CD4-positive, alpha-beta T cell treated with Interleukin-17A for 4 hours (primary cell): ENCODE results near the gene GMPR2.
"Not testable (repeated sequence)": the region's sequence is repeated elsewhere in the genome, so short reads cannot be mapped to it uniquely, and the experiment has no call there.

Experiments used
- DNase-seq: peaks from one replicate; pipeline ENCODE4 v3.0.0-alpha.2; 2020; ENCODE audit warnings: mixed read lengths

GMPR2 gene

DNA sequence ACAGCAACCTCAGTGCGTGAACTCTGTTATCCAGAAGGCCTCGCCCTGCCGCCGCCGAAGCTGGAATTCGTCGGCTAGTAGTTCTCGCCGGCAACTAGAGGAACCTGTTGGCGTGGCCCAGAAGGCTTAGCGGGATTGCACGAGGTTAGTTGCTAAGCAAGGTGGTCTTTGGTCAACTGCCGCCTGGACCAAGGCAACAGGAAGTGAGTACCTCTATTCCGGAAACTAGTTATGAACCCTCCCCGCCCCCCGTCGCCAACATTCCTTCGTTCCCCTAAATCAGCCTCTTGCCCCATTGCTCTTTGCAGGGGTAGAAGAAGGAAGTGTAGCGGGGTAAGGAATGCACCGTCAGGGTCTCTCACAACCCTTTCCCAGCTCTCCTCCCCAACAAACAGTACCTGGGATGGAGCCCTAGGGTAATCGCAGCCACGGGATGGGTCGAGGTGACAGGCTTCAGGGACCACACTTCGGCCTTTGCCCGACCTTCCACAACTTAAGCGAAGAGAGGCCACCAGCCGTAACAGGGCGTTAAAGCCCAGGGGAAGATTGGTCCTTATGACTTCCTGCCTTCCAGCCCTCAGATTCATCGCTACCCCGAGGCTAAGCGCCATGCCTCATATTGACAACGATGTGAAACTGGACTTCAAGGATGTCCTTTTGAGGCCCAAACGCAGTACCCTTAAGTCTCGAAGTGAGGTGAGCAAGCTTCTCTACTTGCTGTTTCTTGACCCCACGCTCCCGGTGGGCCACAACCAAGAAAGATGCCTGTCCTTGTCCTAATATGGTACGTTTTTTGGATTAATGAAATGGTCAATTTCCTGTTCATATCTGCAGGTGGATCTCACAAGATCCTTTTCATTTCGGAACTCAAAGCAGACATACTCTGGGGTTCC lies at the start of gene GMPR2:
Gene GMPR2, plus strand, starts transcription at position 285 of the 893 bp plus-strand sequence. Its CDS starts 325 bp downstream, at position 610.
- peak; percentile 30 for DNase-seq

GRCh38 chr14:24183014-24183481 lies 49.7 kb upstream of the GMPR2 start:
- no peak for DNase-seq

- no peak for DNase-seq
Measured at GRCh38 chr14:24184104-24184970, 48.4 kb upstream of the GMPR2 start.

DNA sequence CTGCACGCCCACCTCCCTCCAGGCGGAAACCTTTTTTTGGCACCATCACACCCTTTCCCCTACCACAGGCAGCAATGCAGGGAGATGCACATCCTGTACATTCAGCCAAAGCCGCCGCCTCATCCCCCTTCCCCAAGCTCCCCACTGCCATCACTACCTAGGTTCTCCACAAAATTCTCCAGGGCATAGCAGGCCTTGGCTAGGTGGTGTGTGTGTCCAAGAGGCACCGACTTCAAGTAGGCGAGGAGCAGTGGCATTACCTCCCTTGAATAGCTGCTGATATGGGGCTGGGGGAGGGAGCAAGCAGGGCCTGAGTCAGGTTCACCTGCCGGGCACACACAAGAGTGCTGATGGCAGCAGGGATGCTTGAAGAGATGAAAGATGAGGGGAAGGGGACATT lies 47.7 kb upstream of the GMPR2 start:
- no peak for DNase-seq

DNA sequence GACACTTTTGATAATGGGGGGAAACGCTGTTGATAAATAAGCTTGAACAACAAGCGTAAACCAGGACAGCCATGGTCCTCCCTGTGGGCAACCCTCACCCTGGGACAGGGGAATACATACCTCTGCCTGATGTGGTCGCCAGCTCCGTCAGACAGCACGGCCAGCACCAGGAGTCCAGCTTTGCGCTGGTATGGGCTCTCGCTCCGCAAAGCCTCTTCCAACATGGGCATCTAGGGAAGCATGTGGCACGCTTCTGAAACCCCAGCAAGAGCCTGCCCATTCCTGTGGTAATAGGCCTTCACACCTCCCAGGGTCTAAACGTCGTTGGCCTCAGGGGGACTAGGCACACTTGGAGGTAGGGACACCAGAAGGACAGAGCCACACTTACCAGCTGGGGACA lies 47.0 kb upstream of the GMPR2 start:
- DNase-seq, result no peak

GRCh38 chr14:24186831-24187538 lies 45.7 kb upstream of the GMPR2 start:
- no peak for DNase-seq

DNA sequence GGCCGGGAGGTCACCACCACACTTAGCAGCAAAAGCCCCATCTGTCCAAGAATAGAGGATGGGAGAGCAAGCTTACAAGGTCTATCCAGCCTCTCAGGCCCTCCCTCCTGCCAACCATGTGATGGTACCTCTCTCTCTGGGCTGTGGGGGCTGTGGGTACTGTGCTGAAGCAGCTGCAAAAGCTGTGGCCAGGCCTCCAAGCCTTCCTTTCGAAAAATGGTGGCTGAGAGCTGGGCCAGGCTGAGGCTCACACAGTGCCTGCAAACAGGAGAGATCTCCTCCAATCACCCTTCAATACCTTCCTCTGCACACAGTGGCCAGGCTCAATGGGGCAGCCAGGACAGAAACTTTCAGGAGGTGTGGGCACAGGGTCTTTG lies 45.2 kb upstream of the GMPR2 start:
- no peak for DNase-seq

- DNase-seq, result peak; percentile 96
Measured at GRCh38 chr14:24188251-24189058, 44.3 kb upstream of the GMPR2 start, which contains the start of gene IPO4. IPO4 (minus strand) TSS chr14:24188816; CDS start chr14:24188787, 29 bp downstream.

- DNase-seq, result no peak
Measured at GRCh38 chr14:24189059-24189375, 43.7 kb upstream of the GMPR2 start.

DNA sequence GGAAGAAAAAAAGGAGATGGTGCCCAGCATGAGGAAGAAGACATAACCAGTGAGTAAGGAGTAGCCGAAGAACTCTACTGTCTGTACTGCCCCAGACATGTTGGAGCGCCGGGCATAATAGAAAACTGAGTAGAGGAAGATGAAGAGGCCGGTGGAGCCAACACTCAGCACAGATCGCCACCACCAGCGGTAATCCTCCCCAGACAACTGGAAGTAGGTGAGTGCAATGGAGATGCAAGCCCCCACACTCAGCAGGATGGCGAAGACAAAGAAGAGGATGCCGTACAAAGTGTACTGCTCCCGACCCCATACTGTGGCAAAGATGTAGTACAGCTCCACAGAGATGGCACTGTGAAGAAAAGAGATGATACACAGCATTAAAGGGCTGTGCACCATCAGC lies 43.3 kb upstream of the GMPR2 start:
- no peak for DNase-seq

DNA sequence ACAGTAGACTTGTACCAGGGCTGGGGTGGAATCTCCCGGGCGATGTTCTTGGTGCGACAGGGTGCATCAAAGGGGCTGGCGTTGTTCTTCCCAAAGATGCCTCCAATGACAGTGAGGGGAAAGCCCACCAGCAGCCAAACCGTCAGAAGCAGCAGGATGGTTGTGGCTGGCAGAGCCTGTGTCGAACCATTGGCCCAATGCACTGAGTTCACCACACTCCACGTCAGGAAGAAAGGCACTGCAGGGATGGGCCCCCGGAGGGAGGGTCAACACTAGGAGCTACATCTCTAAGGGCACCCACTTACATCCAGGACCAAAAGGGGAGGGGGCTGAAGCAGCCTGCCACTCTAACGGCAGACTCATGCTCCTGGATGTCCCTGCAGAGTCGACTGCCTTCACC lies 42.3 kb upstream of the GMPR2 start:
- DNase-seq, result no peak

DNA sequence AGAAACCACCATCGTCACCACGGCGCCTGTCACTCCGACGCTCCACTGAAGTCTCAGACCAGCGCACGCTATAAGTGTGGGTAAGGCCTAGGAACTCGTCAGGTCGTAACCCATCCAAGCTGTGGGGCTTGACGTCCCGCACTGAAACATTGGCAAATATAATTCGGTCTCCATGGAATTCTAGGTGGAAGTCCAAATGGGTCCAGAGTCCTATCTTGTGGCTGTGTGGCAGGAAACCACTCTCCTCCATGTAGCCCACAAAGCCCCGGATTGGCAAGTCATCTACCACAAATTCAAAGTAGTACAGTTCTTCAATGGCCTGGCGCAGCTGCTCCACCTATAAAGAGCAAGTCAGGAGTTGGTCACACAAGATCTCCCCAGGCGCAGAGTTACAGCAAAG lies 39.8 kb upstream of the GMPR2 start:
- no peak for DNase-seq

DNA sequence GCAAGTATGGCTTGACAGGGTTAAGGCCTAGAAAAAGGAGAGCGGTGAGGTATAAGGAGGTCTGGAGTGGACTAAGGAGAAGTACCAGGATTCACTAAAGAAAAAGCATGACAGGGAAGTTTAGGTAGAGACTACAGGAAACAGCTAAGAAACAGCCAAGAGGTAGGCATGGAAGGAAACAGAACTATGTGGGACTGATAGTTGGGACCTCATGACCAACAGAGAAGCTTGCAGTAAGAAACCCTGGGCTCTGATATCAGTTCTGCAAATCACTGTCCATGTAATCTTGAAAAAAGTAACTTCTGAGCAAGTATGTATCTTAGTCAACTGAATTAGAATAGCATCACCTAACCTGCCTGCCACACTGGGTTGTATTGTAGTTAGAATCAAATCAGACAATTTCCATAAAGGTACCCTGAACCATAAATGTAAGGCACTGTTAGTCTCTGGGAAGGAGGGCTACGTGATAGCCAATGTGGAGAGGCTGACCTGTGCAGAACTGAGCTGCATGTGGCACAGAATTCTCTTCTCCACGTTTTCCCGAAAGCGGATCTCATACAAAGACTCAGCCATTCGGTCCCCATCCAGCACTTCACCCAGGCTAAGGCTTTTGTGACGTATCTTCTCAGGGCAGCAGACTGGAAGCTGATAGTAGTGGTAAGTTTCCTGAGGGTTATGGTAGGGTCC lies 38.4 kb upstream of the GMPR2 start:
- no peak for DNase-seq

DNA sequence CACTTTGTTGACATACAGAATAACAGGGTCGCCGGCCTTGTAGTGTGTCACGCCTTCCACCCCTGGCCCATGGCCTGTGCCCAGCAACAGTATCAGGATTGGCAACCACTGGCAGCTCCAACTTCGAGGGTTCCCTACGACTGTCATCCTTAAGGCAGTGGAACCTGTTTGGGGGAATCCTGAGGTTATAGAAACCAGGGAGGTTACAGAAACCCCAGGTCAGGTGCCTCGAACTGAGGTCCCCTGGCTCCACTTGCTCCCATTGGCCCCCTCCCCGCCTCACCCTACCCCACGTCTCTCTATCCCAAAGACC lies 37.9 kb upstream of the GMPR2 start:
- no peak for DNase-seq

GRCh38 chr14:24195186-24196070 lies 37.3 kb upstream of the GMPR2 start, which contains the start of gene TM9SF1:
TM9SF1 (minus strand) TSS chr14:24195441; CDS start chr14:24195019, 422 bp downstream.
- DNase-seq, result peak; percentile 89

DNA sequence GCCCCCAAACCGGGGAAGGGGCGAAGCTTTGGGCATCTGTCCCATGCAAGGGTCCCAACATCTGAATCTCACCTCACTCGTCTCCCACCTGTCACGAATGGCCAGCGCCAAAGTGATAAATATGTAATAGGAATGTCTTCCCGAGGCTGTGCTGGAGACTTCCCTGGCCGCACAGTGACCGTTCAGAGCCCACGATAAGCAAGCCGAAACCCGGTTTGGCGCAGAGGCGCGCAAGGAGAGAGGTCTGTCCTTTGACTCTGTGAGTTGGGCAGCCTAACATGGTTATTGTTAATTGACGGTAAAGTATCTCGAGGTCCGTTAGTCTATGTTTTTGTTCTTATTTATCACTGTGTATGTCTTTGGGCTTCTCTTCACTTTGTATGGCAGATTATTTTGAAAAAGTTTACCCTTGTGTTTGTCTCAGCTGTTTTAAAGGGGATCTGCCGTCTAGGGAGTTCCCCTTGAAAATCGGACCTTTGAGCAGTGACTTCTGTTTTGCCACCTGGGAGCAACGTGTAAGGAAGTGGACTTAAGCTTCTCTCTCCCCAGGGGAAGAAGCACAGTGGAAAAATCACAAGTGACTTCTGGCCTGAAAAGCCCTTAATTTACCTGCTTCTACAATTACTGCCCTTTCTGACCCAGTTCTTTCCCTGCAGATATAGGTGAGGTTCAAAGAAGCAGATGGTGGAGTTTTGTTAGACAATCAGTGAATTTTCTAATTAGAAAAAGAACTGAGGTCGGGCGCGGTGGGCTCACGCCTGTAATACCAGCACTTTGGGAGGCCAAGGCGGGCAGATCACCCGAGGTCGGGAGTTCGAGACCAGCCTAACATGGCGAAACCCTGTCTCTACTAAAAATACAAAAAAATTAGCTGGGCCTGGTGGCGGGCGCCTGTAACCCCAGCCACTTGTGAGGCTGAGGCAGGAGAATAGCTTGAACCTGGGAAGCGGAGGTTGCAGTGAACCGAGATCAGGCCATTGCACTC lies 36.4 kb upstream of the GMPR2 start:
- DNase-seq, result no peak

- DNase-seq, result no peak
Measured at GRCh38 chr14:24197056-24197450, 35.7 kb upstream of the GMPR2 start.

- no peak for DNase-seq
Measured at GRCh38 chr14:24198814-24199524, 33.8 kb upstream of the GMPR2 start.

DNA sequence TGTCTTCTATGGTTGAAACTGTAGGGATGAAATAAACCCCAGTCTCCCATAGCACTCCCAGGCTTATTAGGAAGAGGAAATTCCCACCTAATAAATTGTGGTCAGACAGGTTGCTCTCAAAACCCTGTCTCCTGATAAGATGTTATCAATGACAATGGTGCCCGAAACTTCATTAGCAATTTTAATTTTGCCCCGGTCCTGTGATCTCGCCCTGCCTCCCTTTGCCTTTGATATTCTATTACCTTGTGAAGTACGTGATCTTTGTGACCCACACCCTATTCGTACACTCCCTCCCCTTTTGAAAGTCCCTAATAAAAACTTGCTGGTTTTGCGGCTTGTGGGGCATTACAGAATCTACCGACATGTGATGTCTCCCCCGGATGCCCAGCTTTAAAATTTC lies 30.2 kb upstream of the GMPR2 start:
- not testable (repeated sequence) for DNase-seq
